ENCODE data around the gene NPR3. TPM values are rescaled to one million over a fixed set of nuclear protein-coding genes. Genes with fewer than 3 reads are reported as not detected.
"Not testable (repeated sequence)": the region's sequence is repeated elsewhere in the genome, so short reads cannot be mapped to it uniquely, and the experiment has no call there.

NPR3 gene
- polyA plus RNA-seq, 3 donors, result 16.4 to 20.2 (median 19.3) TPM

GRCh38 chr5:32803656-32804055 is 92.5 kb downstream of the NPR3 start:
- no peak for DNase-seq

GRCh38 chr5:32805462-32805861 is 94.3 kb downstream of the NPR3 start:
- not testable (repeated sequence) for DNase-seq

GRCh38 chr5:32805971-32806638 is 95.0 kb downstream of the NPR3 start:
- no peak for DNase-seq

GRCh38 chr5:32808783-32809182 is 97.7 kb downstream of the NPR3 start:
- DNase-seq, result peak; percentile 50

- peak; percentile 30 for DNase-seq
Observed at GRCh38 chr5:32810804-32811203, 99.7 kb downstream of the NPR3 start.

- DNase-seq, result no peak
Observed at GRCh38 chr5:32812399-32812798, 101.3 kb downstream of the NPR3 start.

GRCh38 chr5:32814141-32814540 is 103.0 kb downstream of the NPR3 start:
- DNase-seq, result no peak

- no peak for DNase-seq
Observed at GRCh38 chr5:32814620-32815019, 103.5 kb downstream of the NPR3 start.

- DNase-seq, result no peak
Observed at GRCh38 chr5:32827981-32828380, 116.9 kb downstream of the NPR3 start.

- DNase-seq, result no peak
Observed at GRCh38 chr5:32828492-32828891, 117.4 kb downstream of the NPR3 start.

GRCh38 chr5:32831624-32832023 is 120.5 kb downstream of the NPR3 start:
- DNase-seq, result no peak

GRCh38 chr5:32833127-32833526 is 122.0 kb downstream of the NPR3 start:
- no peak for DNase-seq

GRCh38 chr5:32833663-32834062 is 122.5 kb downstream of the NPR3 start:
- no peak for DNase-seq

- DNase-seq, result no peak
Observed at GRCh38 chr5:32834251-32834650, 123.1 kb downstream of the NPR3 start.

- DNase-seq, result no peak
Observed at GRCh38 chr5:32836176-32836575, 125.1 kb downstream of the NPR3 start.

GRCh38 chr5:32837211-32837610 is 126.1 kb downstream of the NPR3 start:
- no peak for DNase-seq

- no peak for DNase-seq
Observed at GRCh38 chr5:32839106-32839505, 128.0 kb downstream of the NPR3 start.

GRCh38 chr5:32840606-32841005 is 129.5 kb downstream of the NPR3 start:
- no peak for DNase-seq

Other genes with a start within 250 kb of the NPR3 start
- gene SUB1, start 125.8 kb upstream of the NPR3 start, polyA plus RNA-seq (ENCODE audit: insufficient read length in 3 of 3), result 100 to 1,000 TPM; 253 to 301 (median 282) TPM

Data from renal pelvis (tissue), 4 donors.